GM21367 (cell line): ENCODE data around the gene MOCS1.
"Not testable (repeated sequence)": the region's sequence is repeated elsewhere in the genome, so short reads cannot be mapped to it uniquely, and the experiment has no call there.

Source experiments
- ATAC-seq: cut with Tn5 transposase; IDR thresholded peaks from one replicate; pipeline ENCODE4 v1.9.1; 2021; ENCODE audit not compliant: unreplicated experiment

The MOCS1 gene

GRCh38 chr6:39934131-39934757 lies at the start of gene MOCS1:
Gene MOCS1 (minus strand): TSS chr6:39934462. CDS start chr6:39934417, 45 bp downstream.
- ATAC-seq, result no peak

GRCh38 chr6:39984051-39984450 lies 49.8 kb upstream of the MOCS1 start:
- ATAC-seq, result no peak

GRCh38 chr6:39983193-39983592 lies 48.9 kb upstream of the MOCS1 start:
- no peak for ATAC-seq

- no peak for ATAC-seq
These were observed 48.5 kb upstream of the MOCS1 start for GRCh38 chr6:39982720-39983119.

- ATAC-seq, result no peak
These were observed 46.7 kb upstream of the MOCS1 start for GRCh38 chr6:39980839-39981580.

- no peak for ATAC-seq
These were observed 45.4 kb upstream of the MOCS1 start for GRCh38 chr6:39979461-39980328.

- no peak for ATAC-seq
These were observed 44.0 kb upstream of the MOCS1 start for GRCh38 chr6:39978240-39978639.

- ATAC-seq, result no peak
These were observed 39.4 kb upstream of the MOCS1 start for GRCh38 chr6:39973661-39974060.

- not testable (repeated sequence) for ATAC-seq
These were observed 38.5 kb upstream of the MOCS1 start for GRCh38 chr6:39972717-39973116.

- ATAC-seq, result not testable (repeated sequence)
These were observed 36.9 kb upstream of the MOCS1 start for GRCh38 chr6:39971131-39971530.

GRCh38 chr6:39965751-39966150 lies 31.5 kb upstream of the MOCS1 start:
- ATAC-seq, result no peak

GRCh38 chr6:39964530-39964929 lies 30.3 kb upstream of the MOCS1 start:
- ATAC-seq, result no peak

- ATAC-seq, result no peak
These were observed 29.8 kb upstream of the MOCS1 start for GRCh38 chr6:39964094-39964493.

GRCh38 chr6:39962831-39963230 lies 28.6 kb upstream of the MOCS1 start:
- no peak for ATAC-seq

GRCh38 chr6:39961178-39961577 lies 26.9 kb upstream of the MOCS1 start:
- no peak for ATAC-seq

GRCh38 chr6:39958947-39959346 lies 24.7 kb upstream of the MOCS1 start:
- ATAC-seq, result no peak

GRCh38 chr6:39956936-39957335 lies 22.7 kb upstream of the MOCS1 start:
- ATAC-seq, result no peak

- no peak for ATAC-seq
These were observed 18.9 kb upstream of the MOCS1 start for GRCh38 chr6:39953076-39953618.

GRCh38 chr6:39952167-39952566 lies 17.9 kb upstream of the MOCS1 start:
- no peak for ATAC-seq

GRCh38 chr6:39951716-39952115 lies 17.5 kb upstream of the MOCS1 start:
- no peak for ATAC-seq

- ATAC-seq, result no peak
These were observed 16.9 kb upstream of the MOCS1 start for GRCh38 chr6:39951191-39951590.
